ENCODE measurements around the gene PLCL2.

PLCL2 gene

GRCh38 chr3:17052363-17052762 is 167.6 kb downstream of the PLCL2 start:
- DNase-seq: no peak

GRCh38 chr3:17054301-17054981 is 169.7 kb downstream of the PLCL2 start:
- DNase-seq: no peak

DNA sequence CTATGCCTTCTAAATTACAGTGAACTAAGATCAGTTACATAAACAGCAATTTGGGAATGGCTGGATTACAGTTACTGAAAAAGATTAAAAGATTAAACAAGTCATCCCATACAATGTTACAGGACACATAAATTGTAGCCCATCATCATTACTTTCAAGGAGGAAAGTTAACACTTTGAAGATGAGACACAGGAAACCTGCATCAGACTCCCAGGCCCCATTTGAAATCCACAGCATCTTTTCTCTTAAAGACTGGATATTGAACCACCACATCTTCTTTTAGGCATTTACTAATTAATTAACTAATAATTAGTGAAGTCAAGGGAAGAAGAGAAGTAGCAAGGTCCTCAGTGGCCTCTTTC is 170.2 kb downstream of the PLCL2 start:
- DNase-seq: no peak

- DNase-seq: no peak
Observed at GRCh38 chr3:17055374-17056276, 170.9 kb downstream of the PLCL2 start.

DNA sequence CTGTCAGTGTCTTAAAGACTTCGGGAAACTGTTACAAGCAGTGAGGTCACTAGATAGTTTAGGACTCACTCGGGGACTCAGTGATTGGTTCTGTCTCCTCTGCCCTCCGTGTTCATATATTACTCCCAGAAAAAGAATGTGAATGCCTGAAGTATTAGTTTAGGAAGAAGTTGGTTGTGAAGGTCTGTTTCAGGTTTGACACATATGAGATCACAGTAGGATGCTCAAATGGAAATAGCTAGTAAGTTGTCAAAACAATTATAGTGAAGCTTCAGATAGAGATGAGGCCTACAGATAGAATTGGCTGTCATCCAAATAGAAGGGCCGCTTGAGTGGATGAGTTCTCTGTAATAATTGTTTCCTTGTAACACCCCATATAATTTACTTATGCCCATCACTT is 172.6 kb downstream of the PLCL2 start:
- no peak for DNase-seq

GRCh38 chr3:17059989-17060550 is 175.3 kb downstream of the PLCL2 start:
- DNase-seq: no peak

DNA sequence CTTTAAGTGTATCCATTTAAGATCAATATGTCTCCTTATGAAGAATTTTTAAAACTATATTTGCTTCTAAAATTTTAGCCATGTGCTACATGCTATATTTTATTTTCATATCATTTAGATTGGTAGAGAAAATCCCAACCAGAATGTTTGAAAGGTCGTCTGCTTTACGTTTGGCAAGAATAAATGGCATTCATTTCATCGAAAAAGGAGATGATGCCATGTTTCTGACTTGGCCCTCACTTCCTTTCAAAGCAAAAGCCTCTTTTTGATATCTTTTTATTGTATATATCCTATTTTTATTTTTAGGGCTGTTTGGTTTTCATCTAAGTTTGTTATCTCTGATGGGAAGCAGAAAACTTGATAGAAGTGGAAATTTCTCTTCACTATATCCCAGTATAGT is 176.2 kb downstream of the PLCL2 start:
- DNase-seq: no peak

DNA sequence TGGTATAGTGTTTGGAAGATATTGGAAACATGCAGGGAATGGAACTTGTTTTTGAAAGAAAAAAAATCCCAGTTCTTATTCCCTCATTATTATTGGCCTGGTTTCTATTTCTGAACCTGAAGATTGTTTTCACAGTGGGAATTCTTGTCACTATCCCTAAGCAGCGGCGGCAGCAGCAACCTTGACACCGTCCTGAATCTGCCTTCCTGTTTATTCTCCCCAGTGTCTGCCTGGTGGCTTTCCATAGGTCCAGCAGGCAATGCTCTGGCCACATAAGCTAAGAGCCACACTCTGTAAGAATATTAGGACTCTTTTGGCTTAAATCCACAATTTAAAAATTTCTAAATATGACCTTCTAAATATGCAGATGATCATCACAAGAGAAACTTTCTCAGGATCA is 178.0 kb downstream of the PLCL2 start:
- DNase-seq: no peak

DNA sequence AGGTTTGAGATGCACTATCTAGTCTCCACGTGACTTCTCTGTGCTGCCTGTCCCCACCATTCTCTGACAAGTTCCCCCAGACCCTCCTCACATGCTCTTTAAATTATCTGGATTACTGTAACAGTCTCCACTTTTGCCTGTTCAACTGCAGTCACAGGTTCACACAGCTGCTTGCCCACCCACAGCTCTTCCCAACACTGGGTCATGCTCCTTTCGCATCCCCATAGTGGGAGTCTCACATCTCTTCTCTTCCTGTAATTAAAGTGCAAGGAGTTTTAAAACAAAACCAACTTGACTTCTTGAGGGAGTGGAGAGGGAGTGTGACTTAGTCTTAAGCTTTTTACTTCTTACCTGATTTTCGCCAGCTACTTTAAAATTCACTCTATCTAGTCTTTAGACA is 178.8 kb downstream of the PLCL2 start:
- no peak for DNase-seq

- no peak for DNase-seq
Observed at GRCh38 chr3:17065315-17065714, 180.6 kb downstream of the PLCL2 start.

GRCh38 chr3:17065881-17066280 is 181.1 kb downstream of the PLCL2 start:
- no peak for DNase-seq

DNA sequence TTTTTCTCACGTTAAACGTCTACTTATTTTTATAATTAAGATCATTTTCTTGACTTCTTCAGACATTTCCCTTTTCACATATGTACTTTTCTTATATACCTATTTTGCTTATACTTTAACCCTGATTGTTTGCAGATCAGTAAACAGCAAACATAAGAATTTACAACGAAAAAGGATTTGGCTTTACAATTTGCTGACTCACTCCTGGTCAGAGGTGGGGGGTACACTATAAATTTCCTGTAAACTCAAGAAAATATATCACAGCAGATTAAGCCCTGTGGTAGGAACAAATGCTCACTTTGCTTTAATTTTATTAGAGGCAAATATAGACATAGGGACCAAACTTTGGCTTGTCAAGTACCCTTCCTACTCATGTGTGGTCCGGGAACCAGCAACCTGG is 185.0 kb downstream of the PLCL2 start:
- DNase-seq: no peak

GRCh38 chr3:17070161-17070959 is 185.6 kb downstream of the PLCL2 start:
- no peak for DNase-seq

- DNase-seq: no peak
Observed at GRCh38 chr3:17074559-17074958, 189.8 kb downstream of the PLCL2 start.

DNA sequence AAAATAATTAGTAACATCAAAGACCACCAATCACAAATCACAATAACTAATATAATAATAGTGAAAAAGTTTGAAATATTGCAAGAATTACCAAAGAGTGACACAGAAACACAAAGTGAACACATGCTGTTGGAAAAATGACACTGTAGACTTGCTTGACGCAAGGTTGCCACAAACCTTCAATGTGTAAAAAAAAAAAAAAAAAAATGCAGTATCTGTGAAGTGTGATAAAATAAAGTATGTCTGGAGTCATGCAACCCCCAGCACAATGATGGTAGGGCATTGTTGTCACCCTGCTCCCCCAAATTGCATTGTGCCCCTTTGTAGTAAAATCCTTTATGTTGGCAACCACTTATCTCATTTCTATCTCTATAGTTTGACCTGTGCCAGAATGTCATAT is 190.6 kb downstream of the PLCL2 start:
- DNase-seq: no peak

DNA sequence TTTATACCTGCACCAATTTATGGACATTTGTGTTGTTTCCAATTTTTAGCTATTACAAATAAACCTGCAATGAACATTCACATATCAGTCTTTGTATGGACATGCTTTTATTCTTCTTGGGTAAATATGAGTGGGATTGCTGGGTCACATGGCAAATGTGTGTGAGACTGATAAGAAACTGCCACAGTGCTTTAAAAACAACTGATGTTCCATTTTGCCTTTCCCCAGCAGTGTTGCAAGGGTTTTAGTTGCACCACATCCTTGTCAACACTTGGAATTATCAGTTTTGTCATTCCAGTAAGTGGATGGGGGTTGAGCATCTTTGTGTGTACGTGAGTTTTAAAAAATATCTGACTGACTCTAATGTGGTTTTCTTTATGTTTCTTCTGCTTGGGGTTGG is 191.2 kb downstream of the PLCL2 start:
- no peak for DNase-seq

DNA sequence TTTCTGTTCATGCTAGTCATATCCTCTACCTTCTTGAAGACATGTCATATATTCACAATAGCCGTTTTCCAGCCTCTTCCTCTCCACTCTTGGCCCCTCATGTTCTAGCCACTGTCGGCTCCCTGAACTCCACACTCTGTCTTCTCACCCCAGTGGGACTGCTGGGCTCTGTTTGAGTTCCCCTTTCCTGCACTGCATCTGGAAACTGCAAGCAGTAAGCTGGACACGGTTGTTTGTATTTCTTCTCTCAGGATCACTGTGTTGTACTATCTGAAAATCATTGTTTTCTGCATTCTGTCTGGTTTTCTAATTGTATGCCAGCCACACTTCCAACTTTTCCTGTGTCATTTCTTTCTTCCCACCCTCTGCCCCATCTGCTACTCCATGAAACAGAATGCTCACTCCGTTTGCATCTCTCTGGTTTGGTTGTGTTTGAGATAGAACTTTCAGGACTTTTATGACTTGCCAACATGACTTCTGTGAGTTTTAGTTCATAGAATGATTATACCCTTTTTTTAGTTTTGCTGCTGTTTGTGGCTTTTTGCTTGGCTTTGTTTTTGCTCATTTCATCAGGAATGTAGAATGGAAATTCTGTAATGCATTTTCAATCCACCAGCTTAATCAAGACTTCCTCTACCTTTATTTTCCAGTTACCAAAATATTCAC is 192.3 kb downstream of the PLCL2 start:
- no peak for DNase-seq

GRCh38 chr3:17077606-17078005 is 192.9 kb downstream of the PLCL2 start:
- no peak for DNase-seq

GRCh38 chr3:17078926-17079465 is 194.2 kb downstream of the PLCL2 start:
- DNase-seq: no peak

DNA sequence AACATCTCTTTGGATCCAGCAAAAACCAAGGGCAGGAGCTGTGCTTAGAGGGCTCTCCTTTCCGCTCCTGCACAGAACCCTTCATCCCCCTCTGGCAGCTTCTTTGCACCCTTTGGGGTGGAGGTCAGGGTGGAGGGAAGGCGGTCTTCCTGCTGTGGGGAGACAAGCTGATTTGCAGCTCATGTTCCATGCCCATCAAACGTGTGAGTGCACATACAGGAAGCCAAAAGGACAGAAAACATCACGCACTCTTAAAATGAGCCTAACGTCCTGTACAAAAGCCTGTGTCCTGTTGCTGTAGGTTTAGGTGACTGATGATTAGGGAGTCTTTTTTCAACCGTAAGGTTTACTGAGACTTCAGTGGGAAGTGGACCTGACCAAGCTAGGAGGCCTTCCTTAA is 195.2 kb downstream of the PLCL2 start:
- DNase-seq: no peak

DNA sequence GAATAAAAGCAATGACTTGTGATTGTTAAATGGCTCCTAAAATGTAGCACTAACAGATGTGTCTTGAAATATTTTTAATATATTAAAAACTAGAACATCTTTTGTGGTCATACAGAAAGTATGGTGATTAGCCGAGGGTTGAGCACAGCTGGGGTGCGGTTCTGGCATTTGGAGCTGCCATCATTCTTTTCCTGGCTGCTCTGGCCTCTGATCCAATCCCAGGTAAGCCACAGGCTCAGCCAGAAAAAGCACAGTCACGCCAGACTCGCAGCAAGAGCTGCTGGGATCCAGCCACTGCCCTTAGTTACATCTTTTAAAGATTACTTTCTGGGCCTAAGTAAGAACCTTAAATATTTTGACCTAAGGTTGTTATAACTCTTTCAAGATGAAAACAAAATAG is 196.8 kb downstream of the PLCL2 start:
- DNase-seq: no peak

DNA sequence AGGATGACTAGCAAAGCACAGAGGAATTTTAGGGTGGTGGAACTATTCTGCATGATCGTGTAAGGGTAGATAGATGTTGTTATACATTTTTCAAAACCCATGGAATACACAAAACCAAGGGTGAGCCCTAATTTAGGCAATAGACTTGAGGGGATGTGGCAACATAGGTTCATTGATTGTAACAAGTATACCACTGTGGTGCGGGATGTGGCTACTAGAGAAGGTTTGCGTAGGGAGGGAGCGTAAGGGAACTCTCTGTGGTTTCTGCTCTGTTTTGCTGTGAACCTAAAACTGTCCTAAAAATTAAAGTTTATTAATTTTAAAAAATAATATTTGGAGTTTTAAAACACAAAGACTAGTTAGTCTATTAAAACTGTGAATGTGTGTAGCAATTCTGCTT is 202.8 kb downstream of the PLCL2 start:
- DNase-seq: no peak

DNA sequence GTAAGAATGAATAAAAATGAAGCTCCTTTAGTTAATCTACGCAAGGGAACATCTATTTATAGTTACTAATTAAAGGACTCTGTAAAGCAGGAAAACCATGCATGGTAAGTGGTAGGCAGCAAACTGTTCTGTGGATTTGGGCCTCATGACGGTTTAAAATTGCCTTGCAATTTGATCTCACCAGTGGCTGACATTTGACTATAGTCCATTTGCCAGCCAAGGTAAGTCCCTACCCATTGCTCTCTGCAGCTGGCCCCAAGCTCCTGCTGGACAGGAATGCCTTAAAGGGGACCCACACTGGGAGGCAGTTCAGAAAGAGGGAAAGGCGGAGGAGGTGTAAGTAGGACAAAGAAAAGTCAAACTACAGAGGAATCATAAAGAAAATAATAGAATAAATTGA is 203.3 kb downstream of the PLCL2 start:
- no peak for DNase-seq

Measured in stimulated activated CD4-positive, alpha-beta T cell treated with anti-CD3 and anti-CD28 coated beads, Interleukin-4, amount 100 ng/mL, for 24 hours (primary cell).